ENCODE results near the gene SLC23A3. TPM values are rescaled to one million over a fixed set of nuclear protein-coding genes. Genes with fewer than 3 reads are reported as not detected.

The SLC23A3 gene
- total and polyA plus RNA-seq, 9 of the 15 experiments (the other 6 are each of a cell fraction or from before 2014, with no cell fraction given): 0.06 to 0.64 (median 0.16) TPM

DNA sequence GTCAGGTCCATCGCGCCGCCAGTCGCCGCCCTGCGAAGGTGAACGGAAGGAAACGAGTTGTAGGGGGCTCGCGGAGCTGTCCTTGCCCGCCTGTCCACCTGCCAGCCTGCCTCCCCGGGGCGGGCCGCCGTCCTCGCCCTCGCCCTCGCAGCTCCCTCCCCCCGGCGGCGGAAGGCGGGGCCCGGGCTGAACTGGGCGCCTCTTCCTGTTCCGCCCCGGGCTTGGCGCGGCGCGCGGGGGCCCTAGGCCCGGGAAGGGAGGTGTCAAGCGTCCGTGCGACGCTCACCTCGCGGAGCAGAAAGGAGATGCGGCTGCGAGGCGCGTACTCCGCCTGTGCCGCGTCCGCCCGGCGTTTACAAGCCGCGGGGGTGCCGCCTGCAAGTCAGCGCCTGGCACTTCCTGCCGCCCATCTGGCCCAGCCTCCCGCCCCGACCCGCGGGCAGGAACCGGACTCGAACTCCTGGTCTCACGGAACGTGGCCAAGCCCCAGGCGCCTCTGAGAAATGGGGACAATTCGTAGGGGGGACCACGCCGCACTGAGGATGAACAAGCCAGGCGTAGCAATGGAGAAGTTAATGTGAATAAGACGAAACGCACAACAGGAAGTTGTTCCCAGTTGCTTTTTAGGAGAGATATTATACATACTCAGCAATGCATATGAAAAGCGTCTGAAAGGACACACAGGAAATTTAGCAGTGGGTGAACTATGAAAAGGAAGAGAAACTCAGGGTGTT, 7.2 kb upstream of the SLC23A3 start, which contains the start of gene CNPPD1 (continued):
- TF ChIP-seq, protein P1, sequence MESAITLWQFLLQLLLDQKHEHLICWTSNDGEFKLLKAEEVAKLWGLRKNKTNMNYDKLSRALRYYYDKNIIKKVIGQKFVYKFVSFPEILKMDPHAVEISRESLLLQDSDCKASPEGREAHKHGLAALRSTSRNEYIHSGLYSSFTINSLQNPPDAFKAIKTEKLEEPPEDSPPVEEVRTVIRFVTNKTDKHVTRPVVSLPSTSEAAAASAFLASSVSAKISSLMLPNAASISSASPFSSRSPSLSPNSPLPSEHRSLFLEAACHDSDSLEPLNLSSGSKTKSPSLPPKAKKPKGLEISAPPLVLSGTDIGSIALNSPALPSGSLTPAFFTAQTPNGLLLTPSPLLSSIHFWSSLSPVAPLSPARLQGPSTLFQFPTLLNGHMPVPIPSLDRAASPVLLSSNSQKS (CRISPR knock-in tag; IDR thresholded peaks at IDR 0.05): no peak
- TF ChIP-seq, protein P2, sequence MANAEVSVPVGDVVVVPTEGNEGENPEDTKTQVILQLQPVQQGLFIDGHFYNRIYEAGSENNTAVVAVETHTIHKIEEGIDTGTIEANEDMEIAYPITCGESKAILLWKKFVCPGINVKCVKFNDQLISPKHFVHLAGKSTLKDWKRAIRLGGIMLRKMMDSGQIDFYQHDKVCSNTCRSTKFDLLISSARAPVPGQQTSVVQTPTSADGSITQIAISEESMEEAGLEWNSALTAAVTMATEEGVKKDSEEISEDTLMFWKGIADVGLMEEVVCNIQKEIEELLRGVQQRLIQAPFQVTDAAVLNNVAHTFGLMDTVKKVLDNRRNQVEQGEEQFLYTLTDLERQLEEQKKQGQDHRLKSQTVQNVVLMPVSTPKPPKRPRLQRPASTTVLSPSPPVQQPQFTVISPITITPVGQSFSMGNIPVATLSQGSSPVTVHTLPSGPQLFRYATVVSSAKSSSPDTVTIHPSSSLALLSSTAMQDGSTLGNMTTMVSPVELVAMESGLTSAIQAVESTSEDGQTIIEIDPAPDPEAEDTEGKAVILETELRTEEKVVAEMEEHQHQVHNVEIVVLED (CRISPR knock-in tag; IDR thresholded peaks at IDR 0.05): peak; percentile 70; the same call in 1 of the 2 replicates
- TF ChIP-seq, protein P3, sequence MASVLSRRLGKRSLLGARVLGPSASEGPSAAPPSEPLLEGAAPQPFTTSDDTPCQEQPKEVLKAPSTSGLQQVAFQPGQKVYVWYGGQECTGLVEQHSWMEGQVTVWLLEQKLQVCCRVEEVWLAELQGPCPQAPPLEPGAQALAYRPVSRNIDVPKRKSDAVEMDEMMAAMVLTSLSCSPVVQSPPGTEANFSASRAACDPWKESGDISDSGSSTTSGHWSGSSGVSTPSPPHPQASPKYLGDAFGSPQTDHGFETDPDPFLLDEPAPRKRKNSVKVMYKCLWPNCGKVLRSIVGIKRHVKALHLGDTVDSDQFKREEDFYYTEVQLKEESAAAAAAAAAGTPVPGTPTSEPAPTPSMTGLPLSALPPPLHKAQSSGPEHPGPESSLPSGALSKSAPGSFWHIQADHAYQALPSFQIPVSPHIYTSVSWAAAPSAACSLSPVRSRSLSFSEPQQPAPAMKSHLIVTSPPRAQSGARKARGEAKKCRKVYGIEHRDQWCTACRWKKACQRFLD (CRISPR knock-in tag; IDR thresholded peaks at IDR 0.05): no peak; the same call in 1 of the 2 replicates
- TF ChIP-seq DIDO1 (tag; IDR thresholded peaks at IDR 0.05; ENCODE audit: low read depth): no peak
- no peak for TF ChIP-seq ZNF77 (CRISPR knock-in tag; IDR thresholded peaks at IDR 0.05)
- TF ChIP-seq FOXJ2 (tag; IDR thresholded peaks at IDR 0.05): peak; percentile 58; the same call in 1 of the 2 replicates
- TF ChIP-seq, protein P4, sequence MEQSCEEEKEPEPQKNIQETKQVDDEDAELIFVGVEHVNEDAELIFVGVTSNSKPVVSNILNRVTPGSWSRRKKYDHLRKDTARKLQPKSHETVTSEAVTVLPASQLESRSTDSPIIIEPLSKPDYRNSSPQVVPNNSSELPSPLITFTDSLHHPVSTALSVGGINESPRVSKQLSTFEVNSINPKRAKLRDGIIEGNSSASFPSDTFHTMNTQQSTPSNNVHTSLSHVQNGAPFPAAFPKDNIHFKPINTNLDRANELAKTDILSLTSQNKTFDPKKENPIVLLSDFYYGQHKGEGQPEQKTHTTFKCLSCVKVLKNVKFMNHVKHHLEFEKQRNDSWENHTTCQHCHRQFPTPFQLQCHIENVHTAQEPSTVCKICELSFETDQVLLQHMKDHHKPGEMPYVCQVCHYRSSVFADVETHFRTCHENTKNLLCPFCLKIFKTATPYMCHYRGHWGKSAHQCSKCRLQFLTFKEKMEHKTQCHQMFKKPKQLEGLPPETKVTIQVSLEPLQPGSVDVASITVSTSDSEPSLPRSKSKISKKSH (CRISPR knock-in tag; IDR thresholded peaks at IDR 0.05): no peak
- TF ChIP-seq MAFF (IDR thresholded peaks at IDR 0.05; ENCODE audit: low read length): no peak
- TF ChIP-seq, protein P5, sequence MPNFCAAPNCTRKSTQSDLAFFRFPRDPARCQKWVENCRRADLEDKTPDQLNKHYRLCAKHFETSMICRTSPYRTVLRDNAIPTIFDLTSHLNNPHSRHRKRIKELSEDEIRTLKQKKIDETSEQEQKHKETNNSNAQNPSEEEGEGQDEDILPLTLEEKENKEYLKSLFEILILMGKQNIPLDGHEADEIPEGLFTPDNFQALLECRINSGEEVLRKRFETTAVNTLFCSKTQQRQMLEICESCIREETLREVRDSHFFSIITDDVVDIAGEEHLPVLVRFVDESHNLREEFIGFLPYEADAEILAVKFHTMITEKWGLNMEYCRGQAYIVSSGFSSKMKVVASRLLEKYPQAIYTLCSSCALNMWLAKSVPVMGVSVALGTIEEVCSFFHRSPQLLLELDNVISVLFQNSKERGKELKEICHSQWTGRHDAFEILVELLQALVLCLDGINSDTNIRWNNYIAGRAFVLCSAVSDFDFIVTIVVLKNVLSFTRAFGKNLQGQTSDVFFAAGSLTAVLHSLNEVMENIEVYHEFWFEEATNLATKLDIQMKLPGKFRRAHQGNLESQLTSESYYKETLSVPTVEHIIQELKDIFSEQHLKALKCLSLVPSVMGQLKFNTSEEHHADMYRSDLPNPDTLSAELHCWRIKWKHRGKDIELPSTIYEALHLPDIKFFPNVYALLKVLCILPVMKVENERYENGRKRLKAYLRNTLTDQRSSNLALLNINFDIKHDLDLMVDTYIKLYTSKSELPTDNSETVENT (CRISPR knock-in tag; IDR thresholded peaks at IDR 0.05): peak; percentile 80; the same call in 1 of the 2 replicates
- TF ChIP-seq, protein P6, sequence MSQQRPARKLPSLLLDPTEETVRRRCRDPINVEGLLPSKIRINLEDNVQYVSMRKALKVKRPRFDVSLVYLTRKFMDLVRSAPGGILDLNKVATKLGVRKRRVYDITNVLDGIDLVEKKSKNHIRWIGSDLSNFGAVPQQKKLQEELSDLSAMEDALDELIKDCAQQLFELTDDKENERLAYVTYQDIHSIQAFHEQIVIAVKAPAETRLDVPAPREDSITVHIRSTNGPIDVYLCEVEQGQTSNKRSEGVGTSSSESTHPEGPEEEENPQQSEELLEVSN (IDR thresholded peaks at IDR 0.05; ENCODE audit: borderline replicate concordance in 1 of 2, extremely low read depth in 1 of 2, insufficient read depth in 1 of 2, insufficient read length in 1 of 2, low read depth in 1 of 2, low read length in 1 of 2, poor library complexity in 1 of 2, severe bottlenecking in 1 of 2): peak; percentile 89 to 96
- no peak for TF ChIP-seq SNRNP70 (optimal IDR thresholded peaks at IDR 0.05; ENCODE audit: low read depth, low read length)
- no peak for TF ChIP-seq ZNF311 (CRISPR knock-in tag; IDR thresholded peaks at IDR 0.05)
- no peak for TF ChIP-seq RCOR1 (IDR thresholded peaks at IDR 0.05; ENCODE audit: borderline replicate concordance in 1 of 2, low read depth in 2 of 2, low read length in 2 of 2)
- no peak for TF ChIP-seq TEAD4 (IDR thresholded peaks at IDR 0.05; ENCODE audit: low read length)
- no peak for TF ChIP-seq TEAD4 (CRISPR knock-in tag; IDR thresholded peaks at IDR 0.05; ENCODE audit: borderline replicate concordance)
- TF ChIP-seq ZBTB1 (CRISPR knock-in tag; IDR thresholded peaks at IDR 0.05; ENCODE audit: borderline replicate concordance, low read depth): no peak
